Astrocyte (in vitro differentiated cells and primary cell): ENCODE data around the gene CPZ.

Experiments
- EZH2 ChIP-seq: IDR thresholded peaks from 2 replicates; pipeline ENCODE4 v1.6.1; 2012; ENCODE audit warnings: mild to moderate bottlenecking, low read length, inconsistent platforms; ENCODE audit not compliant: insufficient read depth
- TF ChIP-seq, protein P1 (sequence below): IDR thresholded peaks from 2 replicates; pipeline ENCODE4 v1.5.1; 2011; ENCODE audit warnings: low read depth, mild to moderate bottlenecking, inconsistent platforms, low read length, moderate library complexity; ENCODE audit not compliant: insufficient read depth

DNA sequence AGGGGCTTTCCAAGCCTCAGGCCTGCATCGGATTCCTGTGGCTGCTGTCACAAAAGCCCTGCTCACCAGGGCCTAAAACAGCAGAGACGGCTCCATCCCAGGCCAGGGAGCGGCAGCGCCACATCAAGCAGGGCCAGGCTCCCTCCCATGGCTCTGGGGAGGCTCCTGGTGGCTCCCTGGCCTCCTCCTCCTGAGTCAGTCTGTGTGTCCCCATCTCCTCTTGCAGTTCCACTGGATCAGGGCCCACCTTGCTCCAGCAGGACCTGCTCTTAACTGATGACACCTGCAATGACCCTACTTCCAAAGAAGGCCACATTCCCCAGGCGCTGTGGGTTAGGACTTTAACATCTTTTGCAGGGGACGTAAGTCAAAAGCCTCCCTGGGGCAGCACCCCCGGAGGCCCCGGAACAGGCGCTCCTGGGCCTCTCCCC lies 51.9 kb downstream of the CPZ start:
- TF ChIP-seq, protein P1, sequence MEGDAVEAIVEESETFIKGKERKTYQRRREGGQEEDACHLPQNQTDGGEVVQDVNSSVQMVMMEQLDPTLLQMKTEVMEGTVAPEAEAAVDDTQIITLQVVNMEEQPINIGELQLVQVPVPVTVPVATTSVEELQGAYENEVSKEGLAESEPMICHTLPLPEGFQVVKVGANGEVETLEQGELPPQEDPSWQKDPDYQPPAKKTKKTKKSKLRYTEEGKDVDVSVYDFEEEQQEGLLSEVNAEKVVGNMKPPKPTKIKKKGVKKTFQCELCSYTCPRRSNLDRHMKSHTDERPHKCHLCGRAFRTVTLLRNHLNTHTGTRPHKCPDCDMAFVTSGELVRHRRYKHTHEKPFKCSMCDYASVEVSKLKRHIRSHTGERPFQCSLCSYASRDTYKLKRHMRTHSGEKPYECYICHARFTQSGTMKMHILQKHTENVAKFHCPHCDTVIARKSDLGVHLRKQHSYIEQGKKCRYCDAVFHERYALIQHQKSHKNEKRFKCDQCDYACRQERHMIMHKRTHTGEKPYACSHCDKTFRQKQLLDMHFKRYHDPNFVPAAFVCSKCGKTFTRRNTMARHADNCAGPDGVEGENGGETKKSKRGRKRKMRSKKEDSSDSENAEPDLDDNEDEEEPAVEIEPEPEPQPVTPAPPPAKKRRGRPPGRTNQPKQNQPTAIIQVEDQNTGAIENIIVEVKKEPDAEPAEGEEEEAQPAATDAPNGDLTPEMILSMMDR, result no peak
- TF ChIP-seq EZH2, result no peak
